GM13976 (cell line): ENCODE results near the gene PEAK1.

ENCODE experiments used
- DNase-seq: peaks from one replicate; pipeline ENCODE4 v3.0.0; 2012; ENCODE audit warnings: low spot score
- CTCF ChIP-seq: IDR thresholded peaks from 2 replicates; pipeline ENCODE4 v1.5.1; 2012; ENCODE audit warnings: borderline replicate concordance, mild to moderate bottlenecking; ENCODE audit not compliant: insufficient read depth; ENCODE audit errors: extremely low read depth, missing control alignments, control extremely low read depth
- in situ Hi-C: fragments of 300-500 bp; cut with MboI; formaldehyde crosslinking; loops from one replicate; pipeline ENCODE4 v1.12.0; 2022; ENCODE audit warnings: low sequenced_read_pairs, mixed read lengths, inconsistent platforms; ENCODE audit not compliant: unreplicated experiment

Gene PEAK1

DNA sequence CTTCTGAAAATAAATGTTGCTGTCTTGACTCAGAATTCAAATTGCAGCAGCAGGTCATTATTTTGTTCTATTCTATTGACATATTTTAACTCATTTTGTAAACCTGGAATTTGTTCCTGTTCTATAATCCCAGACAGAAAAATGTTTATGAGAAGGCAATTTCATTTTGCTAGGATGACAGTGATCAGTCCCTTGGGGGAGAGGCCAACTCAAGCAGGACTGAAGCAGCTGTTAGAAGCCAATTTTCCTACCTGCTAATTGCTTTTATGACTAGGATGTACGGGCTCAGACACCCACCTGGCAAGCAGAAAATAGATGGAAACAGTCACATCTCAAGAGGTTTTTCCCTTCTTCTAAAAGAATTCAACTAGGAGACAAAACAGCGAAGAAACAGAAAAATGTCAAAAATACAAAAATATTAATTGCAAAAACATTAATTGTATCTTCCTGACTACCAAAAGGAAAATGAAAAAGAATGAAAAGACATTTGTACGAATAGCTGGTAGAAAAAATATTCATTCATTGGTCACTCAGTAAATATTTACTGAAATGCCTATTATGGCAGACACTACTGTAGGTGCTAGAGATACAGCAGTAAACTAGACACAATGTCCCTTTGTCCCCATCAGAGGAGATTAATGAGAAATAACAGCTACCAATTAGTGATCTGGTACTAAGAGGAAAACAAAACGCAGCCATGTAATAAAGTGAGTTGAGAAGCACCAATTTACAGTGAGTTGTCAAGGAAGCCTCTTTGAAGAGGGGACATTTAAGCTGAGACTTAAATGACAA, 73.5 kb downstream of the PEAK1 start:
- in situ Hi-C loops: no loop called here
- no peak for TF ChIP-seq CTCF
- no peak for DNase-seq

DNA sequence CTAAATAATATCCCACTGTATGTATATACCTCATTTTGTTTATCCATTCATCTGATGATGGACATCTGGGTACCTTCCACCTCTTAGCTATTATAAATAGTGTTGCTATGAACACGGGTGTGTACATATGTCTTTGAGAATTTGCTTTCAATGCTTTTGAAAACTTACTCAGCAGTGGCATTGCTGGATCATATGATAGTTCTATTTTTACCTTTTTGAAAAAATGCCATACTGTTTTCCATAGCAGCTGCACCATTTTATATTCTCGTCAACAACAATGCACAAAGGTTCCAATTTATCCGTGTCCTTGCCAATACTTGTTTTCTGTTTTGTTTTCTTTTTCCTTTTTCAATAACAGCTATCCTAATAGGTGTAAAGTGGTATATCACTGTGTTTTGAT, 77.1 kb downstream of the PEAK1 start:
- no peak for DNase-seq
- in situ Hi-C loops: no loop called here
- no peak for TF ChIP-seq CTCF

- in situ Hi-C loops: no loop called here
- no peak for DNase-seq
- TF ChIP-seq CTCF: no peak
Measured at GRCh38 chr15:77340245-77340644, 79.7 kb downstream of the PEAK1 start.

- in situ Hi-C loops: no loop called here
- TF ChIP-seq CTCF: no peak
Measured at GRCh38 chr15:77336006-77336405, 83.9 kb downstream of the PEAK1 start.

DNA sequence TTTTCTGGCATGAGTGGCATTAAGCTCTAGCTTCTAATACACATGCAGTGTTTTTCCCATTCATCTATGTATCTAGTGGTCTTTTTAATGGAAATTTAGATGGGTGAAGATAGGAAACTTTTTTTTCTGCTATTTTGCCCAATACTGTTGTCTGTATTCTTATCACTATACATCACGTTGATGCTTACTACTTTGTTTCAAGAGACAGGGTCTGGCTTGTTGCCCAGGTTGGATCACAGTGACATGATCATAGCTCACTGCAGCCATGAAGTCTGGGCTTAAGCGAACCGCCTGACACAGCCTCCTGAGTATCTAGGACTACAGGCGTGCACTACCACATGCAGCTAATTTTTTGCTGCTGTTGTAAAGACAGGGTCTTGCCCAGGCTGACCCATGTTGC, 84.6 kb downstream of the PEAK1 start:
- in situ Hi-C loops: no loop called here
- DNase-seq: no peak

More at GRCh38 chr15:77336006-77336405, 83.9 kb downstream of the PEAK1 start:
- no peak for DNase-seq

GRCh38 chr15:77333166-77333565, 86.7 kb downstream of the PEAK1 start:
- no peak for TF ChIP-seq CTCF
- in situ Hi-C loops: no loop called here
- DNase-seq: no peak

More for the DNA sequence above, 84.6 kb downstream of the PEAK1 start:
- TF ChIP-seq CTCF: no peak
